ENCODE measurements around the gene FHL1.

Gene FHL1

DNA sequence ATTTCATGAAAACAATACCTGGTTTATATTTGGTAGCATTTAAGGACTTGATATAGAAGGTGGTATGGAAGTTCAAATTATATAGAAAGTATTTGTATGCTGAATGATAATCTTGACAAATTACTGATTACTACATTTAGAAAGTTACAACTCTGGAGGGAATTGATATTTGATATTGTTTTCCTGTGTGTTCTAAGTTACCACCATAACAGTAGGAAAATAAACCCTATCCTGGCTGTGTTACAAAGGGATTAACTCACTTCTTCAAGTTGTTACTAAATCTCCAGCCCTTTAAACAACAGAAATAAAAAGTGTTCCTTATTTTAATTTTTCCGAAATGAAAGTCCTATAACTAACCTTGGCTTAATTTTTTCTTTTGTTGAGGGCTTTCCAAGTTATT is 36.6 kb downstream of the FHL1 start:
- DNase-seq (ENCODE audit: extremely low read depth in 1 of 2, low read depth in 1 of 2): no peak

DNA sequence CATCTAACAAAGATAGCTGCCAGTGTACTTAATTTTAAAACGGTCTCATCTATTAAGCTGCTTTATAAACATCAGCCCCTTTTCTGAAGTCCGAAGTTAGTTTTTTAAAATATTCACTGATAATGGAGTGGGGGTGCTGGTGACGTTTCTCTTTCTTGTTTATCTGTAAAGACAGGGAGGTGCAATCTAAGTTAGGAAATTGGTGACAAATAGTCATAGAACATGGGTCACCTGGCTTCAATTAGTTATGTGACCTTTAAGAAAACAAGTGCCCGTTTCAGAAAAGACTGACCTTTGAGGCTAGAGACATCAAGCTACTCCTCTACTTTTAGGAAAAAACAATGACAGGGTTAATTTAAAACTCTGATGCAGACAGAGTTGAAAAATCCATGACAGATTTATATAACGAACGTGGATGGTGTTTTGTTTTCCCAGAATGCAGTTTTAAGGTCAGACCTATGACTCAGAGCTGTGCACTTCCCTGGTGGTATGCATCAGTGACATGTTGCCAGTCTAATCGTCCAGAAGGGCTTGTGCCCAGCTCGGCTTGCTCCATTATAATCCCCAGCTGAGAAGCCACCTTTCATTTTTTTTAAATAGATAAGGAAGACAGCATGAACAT is 38.2 kb downstream of the FHL1 start:
- no peak for DNase-seq (ENCODE audit: extremely low read depth in 1 of 2, low read depth in 1 of 2)

DNA sequence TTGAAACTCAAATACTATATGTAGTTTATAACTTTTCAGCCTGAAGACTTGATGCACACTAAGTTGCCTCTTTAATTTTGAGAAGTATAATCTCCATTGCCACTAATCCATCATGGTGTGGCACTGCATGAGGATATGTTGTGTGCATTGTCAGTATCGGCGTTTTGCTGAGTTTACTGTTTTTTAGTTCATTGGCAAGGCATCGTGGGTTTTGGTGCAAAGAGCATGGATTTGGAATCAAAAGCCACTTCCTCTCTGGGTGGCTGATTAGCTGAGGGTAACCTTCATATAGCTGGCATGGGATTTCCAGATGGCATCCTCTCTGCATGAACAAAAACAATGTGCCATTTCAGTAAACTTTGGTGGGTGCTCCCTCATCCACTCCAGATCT is 38.7 kb downstream of the FHL1 start:
- no peak for DNase-seq (ENCODE audit: extremely low read depth in 1 of 2, low read depth in 1 of 2)

DNA sequence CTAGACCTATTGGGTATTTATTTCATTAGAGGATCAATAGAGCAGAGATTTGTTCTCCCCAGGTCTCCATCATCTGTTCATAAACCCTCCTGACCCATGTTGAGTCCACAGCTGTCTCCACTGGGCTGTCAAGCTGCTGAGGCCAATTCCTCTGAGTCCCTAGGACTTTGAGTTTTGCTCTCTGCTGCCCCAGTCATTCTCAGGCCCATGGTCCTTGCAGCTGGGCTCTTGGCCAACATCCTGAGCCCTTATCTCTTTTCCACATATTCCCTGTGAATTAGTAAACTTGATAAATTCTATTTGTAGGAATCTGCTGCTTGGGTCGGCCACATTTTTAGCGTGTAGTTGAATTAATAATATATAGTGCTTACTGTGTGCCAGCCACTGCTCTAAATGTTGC is 41.9 kb downstream of the FHL1 start:
- no peak for DNase-seq (ENCODE audit: extremely low read depth in 1 of 2, low read depth in 1 of 2)

DNA sequence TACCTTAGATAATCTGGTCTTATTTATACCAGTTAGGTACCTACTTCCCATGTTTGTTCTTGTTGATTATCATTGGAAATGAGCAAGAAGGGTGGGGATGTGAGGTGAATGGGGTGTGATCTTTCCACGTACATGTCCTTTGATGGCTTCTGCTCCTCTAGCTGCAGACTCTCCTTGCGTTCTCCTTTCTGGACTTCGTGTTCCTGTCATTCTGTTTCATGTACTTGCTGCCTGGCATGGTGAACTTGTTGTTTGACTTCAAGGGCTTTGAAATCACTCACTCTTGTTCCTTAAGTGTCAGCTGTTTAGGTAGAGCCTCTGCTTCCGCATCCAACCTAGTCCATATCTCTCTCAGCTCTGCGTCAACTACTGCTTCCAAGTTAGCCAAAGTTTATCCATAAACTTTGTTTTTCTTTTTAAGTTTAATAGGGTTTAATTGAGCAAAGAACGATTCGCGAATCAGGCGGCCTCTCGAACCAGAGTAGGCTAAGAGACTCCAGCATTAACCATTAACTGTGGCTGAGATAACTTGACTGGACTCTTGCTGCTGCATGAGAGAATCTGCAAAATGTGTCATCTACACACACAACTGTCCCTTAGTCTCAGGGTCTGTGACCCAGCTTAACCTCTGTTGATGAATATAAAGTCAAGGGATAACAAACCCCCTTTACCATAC is 42.8 kb downstream of the FHL1 start:
- DNase-seq (ENCODE audit: extremely low read depth in 1 of 2, low read depth in 1 of 2): no peak

DNA sequence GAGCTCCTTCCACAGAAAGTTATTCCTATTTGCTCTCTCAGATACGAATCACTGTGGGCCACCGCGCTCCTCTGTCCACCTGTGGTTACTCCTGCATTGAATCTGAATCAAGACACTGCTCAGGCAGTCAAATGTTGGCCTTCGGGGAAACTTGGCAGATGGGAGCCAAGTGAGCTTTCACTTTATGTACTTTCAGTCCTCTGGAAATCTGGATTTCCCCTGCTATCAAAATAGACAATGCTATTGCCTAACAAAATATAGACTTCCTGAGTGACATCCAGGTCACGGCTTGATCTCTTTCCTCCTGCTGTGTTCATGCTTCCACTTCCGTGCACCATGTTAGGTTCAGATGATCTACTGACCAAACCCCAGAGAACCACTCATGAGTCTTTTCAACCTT is 43.8 kb downstream of the FHL1 start:
- no peak for DNase-seq (ENCODE audit: extremely low read depth in 1 of 2, low read depth in 1 of 2)

DNA sequence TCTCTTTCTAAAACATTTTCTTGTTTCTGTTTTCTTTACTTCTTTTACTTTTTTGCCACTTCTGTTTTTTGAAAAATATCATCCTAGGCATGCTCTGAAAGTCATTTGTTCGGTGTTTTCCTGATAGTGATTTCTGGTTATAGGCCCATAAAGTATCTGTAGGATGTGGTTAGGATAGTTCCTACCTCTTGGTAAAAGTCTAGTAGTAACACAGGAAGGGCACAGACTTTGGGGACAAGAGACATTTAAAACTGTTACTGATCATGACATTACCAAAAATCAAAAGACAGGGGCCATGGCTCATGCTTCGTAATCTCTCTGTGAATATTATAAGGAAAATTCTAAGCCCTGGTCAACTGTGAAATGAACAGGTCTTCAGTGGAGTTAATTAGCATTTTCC is 44.8 kb downstream of the FHL1 start:
- no peak for DNase-seq (ENCODE audit: extremely low read depth in 1 of 2, low read depth in 1 of 2)

DNA sequence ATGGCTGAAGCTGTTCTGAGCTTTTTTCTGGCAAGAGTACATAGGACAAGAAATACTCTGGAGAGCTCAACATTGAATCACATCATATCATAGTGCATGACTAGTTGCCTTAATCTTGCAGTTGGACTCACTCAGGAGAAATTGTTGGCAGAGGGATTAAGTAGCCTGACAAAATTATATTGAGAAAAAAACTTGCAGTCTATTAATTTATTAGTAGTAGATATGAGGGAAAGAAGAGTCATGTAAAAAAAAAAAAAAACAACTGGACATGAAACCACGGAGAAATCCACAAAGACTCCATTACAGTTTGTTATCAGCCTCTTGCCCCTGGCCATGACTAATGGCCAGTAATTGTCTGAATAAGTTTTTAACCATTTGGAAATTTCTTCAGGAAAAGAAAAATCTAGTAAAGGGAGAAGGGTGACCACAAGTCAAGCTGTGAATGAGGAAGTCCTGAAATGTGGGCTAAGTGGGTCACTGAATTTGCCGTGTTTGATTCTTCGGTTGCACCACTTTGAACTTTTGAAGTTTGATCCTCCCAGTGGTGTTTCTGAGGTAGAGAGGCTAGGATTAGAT is 45.6 kb downstream of the FHL1 start:
- no peak for DNase-seq (ENCODE audit: extremely low read depth in 1 of 2, low read depth in 1 of 2)

DNA sequence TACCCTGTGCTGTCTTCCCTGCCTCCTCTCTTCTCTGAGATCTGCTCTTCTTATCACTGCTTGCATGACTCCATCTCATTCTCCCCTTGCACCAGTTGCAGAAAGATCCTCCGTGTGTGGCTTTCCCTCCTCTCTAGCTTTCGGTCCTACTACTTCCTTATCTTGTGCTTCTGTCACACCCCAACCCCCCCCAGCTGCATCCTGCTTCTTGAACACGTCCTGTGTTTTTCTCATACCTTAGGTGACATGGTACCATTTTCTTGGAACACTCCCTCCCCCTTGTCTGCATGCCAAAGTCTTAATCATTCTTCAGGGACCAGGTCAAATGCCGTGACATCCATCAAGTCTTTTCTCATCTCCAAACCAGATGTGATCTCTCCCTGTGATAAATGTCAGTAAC is 46.4 kb downstream of the FHL1 start:
- DNase-seq (ENCODE audit: extremely low read depth in 1 of 2, low read depth in 1 of 2): no peak

DNA sequence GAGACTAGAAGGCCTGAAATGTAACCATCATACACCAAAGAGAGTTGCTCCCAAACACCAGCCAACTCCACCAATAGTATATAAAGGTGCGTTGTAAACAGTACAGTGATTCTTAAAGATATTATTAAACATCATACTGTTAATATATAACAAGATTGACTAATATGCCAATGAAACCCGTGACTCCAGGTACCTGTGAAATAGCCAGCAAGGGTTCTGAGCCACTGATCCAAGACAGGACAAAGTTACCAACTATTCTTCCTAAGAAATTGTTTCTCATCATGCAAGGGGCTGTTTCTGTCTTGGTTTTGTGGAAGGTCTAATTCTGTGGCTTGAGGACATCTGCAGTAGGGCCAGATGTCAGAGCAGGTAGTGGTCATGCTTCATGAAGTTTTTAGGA is 47.2 kb downstream of the FHL1 start:
- no peak for DNase-seq (ENCODE audit: extremely low read depth in 1 of 2, low read depth in 1 of 2)

DNA sequence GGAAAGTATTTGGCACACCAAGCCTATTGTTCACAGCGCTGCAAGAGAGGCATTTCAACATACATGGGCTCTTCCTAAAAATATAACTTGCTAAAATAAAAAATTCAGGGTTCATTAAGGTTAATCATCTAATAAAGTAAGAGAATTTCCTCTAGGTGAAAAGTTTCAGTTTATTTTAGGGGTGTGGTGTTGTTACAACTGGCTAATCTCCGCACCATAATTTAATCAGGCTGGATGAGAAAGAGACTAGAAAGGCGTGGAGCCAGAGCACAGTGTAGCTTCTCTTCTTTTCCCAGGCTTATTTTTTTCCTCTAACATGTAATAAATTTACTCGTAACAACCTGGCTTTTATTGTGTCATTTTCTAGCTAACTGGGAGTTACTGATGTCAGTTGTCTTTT is 47.9 kb downstream of the FHL1 start:
- DNase-seq (ENCODE audit: extremely low read depth in 1 of 2, low read depth in 1 of 2): no peak

DNA sequence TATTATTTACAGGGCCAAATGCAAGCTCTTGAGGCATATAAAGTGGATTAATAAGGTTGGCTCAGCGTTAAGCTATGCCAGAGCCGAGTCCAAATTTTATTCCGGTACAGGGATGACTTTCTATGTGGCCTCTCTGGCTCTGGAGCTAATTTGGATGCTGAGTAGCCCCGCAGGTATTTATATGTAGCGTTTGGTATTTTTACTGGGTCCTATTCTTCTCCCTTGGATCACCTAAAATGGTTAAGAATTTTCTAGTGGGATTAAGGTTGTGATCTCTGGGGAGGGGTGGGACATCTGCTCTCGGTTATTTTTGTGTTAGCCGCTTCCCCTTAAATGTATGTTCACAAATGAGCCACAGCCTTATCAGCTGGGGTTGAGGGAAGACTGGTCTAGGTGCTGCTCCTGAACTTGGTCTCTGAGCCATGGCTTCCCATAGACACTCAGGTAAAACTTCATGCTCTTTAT is 49.4 kb downstream of the FHL1 start:
- DNase-seq (ENCODE audit: extremely low read depth in 1 of 2, low read depth in 1 of 2): no peak

DNA sequence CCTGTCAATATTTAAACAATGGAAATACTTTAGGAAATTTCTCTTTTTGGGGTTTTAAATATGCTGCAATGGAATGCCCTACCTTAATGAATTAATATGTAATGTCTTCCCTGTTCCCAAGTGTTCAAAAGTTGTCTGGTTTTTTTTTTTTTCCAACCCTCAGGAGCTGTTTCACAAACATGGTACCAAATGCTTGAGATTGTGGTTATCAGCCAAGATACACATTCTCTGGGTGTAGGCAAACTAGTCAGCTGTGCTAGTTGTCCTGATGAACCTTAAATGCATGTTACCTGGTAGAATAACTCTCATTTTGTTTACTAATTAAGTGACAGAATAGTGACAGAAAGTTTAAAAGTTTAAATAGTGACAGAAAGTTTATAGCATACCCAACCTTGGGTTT is 50.7 kb downstream of the FHL1 start:
- no peak for DNase-seq (ENCODE audit: extremely low read depth in 1 of 2, low read depth in 1 of 2)

DNA sequence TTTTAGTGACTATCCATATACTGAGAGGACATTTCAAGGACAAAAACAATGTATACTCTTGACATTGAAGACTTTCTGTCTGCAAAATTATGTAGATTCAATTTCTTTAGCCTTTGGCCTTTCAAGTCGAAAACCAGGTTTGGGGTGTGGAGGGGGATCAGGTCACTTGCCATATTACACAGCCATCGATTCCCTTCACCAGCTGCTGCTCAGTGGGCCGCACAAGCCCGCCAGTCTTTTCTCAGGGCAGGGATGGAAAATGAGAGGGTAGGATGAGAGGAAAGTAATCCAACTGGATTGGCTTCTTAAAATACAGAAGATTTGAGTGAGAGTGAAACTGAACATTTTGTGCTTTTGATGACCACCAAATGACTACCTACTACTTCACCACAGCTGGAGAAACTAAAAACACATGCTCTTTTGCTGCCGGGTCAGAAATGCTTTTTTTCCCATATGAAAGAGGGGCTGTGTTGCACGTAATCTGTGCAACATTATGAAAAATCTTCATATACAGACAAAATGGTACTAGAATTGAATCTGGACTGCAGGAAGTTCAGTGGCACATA is 51.4 kb downstream of the FHL1 start:
- DNase-seq (ENCODE audit: extremely low read depth in 1 of 2, low read depth in 1 of 2): no peak

DNA sequence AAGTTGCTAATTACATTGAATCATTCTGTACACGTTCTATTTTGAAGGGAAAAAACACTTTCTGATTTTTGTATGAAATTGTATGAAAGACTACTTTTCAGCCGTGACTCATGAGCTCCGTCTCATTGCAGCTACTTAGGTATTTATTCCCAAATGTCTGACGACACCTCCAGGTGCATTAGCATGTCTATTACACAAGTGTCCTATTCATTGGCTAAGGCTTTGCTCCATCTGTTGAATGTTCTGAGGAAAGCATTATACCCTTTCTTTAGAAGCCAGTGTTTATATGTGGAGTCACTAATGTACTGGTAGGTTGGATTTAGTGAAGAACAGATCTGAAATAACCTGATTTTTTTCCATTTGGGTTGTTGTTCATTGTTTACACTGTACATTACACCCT is 52.0 kb downstream of the FHL1 start:
- DNase-seq (ENCODE audit: extremely low read depth in 1 of 2, low read depth in 1 of 2): no peak

DNA sequence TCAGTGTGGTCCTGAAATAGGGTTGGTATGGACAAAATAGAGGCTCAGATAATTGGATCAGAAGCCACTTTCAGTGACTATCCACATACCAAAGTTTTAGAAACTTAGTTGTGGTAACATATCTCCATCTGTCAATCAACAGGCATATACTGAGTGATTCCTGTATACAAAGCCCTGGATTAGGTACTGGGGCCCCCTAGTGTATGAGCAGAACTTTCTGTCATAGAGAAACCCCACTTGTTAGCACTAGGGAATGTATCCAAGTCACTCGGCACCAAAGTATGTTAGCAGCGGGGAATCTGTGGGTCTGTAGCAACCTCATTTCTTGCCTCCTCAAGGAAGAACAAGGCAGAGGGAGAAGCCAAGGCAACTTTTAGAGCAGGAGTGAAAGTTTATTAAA is 53.1 kb downstream of the FHL1 start:
- no peak for DNase-seq (ENCODE audit: extremely low read depth in 1 of 2, low read depth in 1 of 2)

DNA sequence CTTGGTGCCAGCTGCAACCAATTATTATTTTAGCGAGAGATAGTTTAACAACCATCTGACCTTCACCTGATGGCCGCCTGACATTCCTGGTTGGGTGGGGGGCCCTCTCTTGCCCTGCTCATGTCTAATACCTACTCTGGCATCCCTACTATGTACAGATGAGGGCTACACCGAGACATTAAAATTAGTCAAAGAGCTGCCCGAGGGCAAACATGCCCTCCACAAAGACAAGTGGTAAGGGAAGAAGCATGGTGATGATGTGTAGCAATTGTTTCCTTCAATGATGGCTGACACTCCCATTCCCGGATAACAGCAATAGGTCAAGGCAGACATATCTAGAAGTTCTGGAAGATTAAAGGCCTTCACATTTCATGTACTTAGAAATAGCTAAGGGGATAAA is 54.3 kb downstream of the FHL1 start:
- no peak for DNase-seq (ENCODE audit: extremely low read depth in 1 of 2, low read depth in 1 of 2)

DNA sequence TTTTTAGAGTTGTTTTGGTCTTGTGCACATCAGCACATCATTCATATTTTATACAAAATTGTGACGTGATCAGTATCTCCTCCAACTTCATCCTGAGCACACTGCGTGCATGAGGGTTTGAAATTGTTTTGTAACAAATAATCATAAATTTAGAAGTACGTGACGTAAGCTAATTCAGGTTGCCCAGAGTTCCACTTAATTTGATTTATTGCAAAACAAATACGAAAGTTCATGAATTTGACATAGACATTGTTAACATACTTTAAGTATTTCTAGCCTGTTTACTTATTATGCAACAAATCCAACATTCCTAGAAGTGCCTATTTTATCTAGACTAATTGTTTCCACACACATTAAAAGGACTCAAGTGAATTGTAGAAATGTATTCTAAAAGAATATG is 55.6 kb downstream of the FHL1 start:
- DNase-seq (ENCODE audit: extremely low read depth in 1 of 2, low read depth in 1 of 2): no peak

DNA sequence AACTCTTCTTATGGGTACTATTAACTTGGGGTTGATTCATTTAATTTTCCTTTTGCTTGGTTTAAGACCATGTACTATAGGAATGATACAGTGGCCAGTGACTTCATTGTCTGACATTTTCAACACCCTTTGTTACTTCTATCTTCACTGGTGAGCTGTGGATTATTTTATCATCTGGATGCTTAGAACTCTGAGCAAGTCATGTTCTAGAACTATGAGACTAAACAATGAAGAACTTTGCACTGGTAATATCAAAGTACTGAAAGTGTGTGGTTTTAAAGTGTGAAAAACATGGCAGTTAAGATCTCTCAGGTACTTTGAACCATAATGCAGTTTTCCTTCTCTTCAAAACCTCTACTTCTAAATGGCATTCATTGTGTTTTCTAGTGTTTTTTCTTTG is 56.1 kb downstream of the FHL1 start:
- DNase-seq (ENCODE audit: extremely low read depth in 1 of 2, low read depth in 1 of 2): no peak

DNA sequence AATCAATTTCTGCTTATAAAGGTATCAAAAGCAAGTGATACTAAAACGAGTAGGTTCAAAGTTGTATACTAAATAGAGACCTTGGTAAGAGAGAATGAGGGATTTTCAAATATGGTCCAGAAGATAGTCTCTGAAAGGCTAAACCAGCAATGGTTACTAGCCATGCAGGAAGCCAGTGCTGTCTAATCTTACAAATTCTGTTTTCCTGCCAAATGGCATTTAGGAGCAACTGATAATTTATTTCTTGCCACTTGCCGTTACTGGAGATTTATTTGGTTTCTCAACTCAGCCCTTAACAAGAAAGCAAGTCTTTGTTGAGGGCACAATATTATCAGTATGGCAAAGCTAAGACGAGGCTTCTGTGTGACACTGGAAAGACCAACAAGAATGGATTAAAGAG is 56.6 kb downstream of the FHL1 start:
- DNase-seq (ENCODE audit: extremely low read depth in 1 of 2, low read depth in 1 of 2): no peak

DNA sequence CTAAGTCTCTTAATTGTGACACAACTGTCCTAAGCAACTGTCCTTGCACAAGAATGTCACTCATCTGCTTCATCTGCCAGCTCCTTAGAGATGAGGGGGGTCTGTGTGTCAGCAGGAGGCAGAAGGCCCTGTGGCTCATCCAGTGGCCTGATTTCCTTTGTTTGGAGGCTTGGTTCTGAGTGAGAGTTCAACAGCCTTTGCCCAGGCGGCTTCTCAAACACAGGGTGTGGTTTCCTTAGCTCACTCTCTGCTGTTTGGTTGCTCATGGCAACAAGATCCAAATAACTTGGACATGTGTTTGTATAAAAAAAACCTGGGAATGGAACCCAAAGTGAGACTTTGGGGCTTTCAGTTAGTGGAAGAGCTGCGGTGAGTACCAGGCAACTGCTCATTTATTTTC is 57.2 kb downstream of the FHL1 start:
- DNase-seq (ENCODE audit: extremely low read depth in 1 of 2, low read depth in 1 of 2): no peak

DNA sequence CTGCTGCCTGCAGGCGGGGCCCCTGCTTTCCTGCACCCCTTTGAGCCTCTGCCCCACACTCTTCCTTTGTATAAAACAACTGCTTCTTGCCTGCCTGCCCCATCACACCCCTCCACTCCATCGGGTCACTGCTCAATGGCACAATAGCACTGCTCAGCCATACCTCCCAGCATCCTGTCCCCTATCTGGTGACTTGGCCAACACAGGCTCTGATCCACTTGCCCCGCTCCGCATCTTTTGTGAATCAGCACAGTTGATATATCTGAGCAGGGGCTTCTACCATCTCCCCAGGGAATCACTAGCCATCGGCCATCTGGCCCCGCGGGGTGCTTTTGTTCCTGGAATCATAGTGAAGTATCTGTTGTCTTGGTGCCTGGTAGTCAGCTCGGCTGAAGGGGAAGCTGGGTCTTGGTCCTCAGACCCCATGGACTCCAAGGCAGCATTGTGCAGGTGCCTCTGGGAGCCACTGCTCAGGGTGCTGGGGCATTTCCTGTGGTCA is 58.6 kb downstream of the FHL1 start:
- no peak for DNase-seq (ENCODE audit: extremely low read depth in 1 of 2, low read depth in 1 of 2)
